GM19468 (cell line): ENCODE results near the gene UBE2R2.

Experiments used
- ATAC-seq: cut with Tn5 transposase; IDR thresholded peaks from one replicate; pipeline ENCODE4 v1.9.1; 2021; ENCODE audit warnings: mild to moderate bottlenecking, moderate library complexity, moderate number of reproducible peaks; ENCODE audit not compliant: unreplicated experiment; ENCODE audit errors: extremely low read depth

UBE2R2 gene

DNA sequence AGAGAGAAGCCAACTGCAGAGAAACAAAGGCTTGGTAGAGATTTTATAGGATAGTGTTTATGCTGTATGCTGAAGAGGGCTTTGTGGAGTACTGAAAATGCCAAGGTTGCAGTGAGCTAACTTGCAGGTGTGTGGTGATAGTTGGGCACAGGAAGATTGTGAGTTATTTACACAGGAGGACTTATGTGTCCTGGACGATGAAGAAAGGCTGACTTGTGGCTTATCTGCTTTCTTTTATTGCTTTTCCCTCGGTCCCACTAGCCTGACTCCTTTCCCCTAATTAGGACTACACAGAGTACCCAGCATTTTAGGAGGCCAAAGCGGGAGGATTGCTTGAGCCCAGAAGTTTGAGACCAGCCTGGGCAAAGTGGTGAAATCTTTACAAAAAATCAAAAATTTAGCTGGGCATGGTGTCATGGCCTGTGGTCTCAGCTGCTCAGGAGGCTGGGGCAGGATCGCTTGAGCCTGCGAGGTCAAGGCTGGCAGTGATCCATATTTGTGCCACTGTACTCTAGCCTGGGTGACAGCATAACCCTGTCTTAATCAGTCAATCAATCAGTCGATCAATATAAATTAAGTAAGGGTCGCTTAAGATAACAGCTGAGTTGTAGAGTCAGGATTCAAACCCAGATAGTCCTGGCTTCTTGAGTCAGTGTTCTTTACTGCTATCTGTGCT, 61.9 kb downstream of the UBE2R2 start:
- ATAC-seq, result no peak

GRCh38 chr9:33880211-33881089, 63.5 kb downstream of the UBE2R2 start:
- no peak for ATAC-seq

GRCh38 chr9:33881635-33882034, 64.7 kb downstream of the UBE2R2 start:
- no peak for ATAC-seq

- no peak for ATAC-seq
Observed at GRCh38 chr9:33884856-33885701, 68.1 kb downstream of the UBE2R2 start.

GRCh38 chr9:33885948-33886347, 69.0 kb downstream of the UBE2R2 start:
- ATAC-seq, result no peak

- no peak for ATAC-seq
Observed at GRCh38 chr9:33893861-33894260, 76.9 kb downstream of the UBE2R2 start.

- no peak for ATAC-seq
Observed at GRCh38 chr9:33894316-33894715, 77.4 kb downstream of the UBE2R2 start.

DNA sequence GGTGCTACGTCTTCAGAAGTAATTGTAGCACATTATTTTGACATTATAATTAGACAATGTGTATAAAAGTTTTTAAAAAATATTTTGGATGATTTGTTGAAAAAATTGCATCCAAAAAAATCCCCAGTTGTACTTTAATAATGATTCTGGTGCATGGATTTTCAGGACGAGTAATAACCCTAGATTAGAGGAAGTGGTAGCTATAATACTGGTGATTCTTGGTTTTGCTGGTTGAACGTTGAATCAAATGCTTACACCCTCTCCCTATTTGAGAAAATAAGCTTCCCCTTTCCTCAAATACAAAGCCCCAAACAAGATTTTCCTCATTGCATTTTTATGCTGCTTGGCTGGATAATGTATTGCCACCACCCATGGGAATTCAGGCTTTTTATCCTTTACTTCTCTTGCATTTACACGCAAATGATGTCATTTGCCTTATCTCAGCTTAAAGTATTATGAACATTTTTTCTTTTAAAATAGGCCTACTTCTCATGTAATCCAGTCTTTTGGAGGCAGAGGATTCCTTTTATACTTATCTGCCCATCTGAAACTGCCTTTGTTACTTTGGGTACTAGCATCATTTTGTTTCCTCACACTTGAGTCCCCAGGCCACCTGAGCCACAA, 86.3 kb downstream of the UBE2R2 start:
- ATAC-seq, result no peak

DNA sequence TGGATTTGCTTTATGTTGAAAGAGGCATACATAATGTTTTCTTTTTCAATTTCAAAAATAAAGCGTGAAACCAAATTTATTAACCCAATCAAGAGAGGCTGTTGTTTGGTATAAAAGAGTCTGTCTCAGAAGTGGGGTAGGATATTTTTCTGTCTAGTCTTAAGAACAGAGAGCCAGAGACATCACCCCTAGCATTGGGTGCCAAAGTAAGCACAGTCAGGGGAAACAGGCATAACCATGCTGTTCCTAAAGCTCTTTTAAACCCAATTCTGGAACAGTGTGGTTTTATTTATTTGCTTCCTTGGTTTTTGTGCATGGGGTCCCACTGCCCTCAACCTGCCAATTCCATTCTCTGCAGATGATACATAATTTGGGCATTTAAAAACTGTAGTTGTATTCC, 88.2 kb downstream of the UBE2R2 start:
- no peak for ATAC-seq

DNA sequence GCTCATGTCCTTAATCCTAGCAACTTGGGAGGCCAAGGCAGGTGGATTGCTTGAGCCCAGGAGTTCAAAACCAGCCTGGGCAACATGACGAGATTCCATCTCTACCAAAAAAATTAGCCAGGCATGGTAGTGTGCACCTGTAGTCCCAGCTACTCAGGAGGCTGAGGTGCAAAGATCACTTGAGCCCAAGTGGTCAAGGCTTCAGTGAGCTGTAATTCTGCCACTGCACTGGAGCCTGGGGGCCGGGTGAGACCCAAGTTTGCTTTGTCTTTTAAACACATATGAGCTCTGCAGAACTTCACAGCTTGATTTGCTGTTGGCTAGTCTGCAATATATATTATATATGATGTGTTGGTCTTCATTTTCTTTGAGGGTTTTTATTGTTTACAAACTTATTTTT, 89.8 kb downstream of the UBE2R2 start:
- no peak for ATAC-seq

- ATAC-seq, result no peak
Observed at GRCh38 chr9:33907347-33907746, 90.4 kb downstream of the UBE2R2 start.

DNA sequence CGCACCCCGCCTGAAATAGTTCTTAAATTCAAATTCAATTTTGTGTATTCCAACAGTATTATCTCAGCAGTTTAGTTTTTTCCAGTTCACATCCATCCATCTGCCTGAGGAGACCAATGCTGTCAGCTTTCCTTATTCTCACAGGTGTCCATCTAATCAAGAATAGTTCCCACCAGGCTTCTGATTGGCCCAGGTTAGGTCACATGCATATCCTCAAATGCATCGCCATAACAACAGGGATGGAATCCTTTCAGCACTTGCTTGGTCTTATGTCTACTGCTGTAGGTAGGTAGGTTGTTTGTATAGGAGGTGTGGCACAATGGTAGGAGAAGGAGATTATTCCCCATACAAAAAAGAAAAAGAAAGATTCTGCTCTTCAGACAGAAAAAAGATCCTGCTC, 91.2 kb downstream of the UBE2R2 start:
- ATAC-seq, result no peak

DNA sequence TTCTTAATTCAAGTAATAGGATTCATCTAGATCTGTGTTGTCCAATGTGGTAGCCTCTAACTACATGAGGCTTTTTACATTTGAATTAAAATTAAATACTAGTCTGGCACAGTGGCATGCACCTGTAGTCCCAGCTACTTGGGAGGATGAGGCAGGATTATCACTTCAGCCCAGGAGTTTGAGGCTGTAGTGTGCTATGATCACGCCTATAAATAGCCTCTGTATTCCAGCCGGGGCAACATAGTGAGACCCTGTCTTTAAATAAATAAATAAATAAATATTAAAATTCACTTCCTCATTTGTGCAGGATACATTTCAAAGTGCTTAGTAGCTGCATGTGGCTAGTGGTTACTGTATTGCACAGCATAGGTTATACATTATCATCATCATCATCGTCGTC, 91.8 kb downstream of the UBE2R2 start:
- no peak for ATAC-seq

- ATAC-seq, result no peak
Observed at GRCh38 chr9:33913541-33913940, 96.6 kb downstream of the UBE2R2 start.

- ATAC-seq, result no peak
Observed at GRCh38 chr9:33914887-33915628, 98.1 kb downstream of the UBE2R2 start.

DNA sequence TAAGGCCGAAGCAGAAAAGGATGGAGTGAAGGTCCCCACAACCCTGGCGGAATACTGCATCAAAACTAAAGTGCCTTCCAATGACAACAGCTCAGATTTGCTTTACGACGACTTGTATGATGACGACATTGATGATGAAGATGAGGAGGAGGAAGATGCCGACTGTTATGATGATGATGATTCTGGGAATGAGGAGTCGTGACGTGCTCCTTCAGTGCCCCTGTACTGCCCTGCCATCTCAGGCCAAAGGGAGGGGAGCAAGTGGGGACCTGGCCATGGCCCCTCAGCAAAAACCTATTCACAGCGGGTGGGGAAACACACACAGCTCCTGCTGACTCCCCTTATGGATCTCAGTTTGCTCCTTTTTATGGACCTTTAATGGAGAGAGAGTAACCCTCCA, 100.1 kb downstream of the UBE2R2 start:
- ATAC-seq, result no peak

- ATAC-seq, result no peak
Observed at GRCh38 chr9:33919276-33919897, 102.4 kb downstream of the UBE2R2 start.

DNA sequence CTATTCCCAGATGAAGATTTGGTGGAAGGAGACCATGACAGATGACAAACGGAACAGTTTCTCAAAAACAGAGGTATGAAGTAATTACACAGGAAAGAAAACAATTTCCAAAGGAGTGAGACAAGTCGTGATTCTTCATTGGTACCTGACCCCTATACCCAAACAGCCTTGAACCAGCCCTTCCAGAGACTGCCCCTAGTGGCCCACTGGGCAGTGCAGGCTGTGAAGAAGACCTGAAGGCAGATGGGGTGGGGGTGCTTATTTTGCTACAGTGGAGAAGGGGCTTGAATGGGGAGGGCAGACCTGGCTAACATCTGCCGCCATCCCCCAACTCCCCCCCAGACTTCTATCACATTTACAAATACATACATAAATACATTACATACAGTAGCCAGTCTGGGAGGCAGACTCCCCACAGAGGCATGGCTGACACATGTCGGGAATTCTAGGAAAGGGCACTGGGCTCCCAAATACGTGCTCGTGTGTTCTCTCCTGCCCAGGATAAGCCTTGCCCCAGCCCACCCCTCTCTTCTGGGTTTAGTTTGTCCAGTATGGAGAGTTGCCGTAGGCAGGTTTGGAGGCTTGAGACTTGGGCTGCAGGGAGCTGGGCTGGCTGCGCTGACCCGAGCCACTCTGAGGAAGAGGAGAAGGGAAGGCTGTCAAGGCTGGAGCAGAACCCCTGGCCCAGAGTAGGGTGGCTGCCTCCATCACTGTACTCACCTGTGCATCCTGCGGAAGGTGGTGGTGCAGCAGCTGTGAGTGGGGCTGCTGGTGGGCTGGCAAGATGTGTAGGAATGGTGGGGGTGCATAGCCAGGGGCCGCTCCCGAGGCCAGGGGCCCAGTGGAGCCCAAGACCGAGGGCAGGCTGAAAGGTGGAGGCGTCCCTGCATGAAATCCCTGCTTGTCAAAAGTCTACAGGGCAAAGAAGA, 105.3 kb downstream of the UBE2R2 start:
- ATAC-seq, result no peak
